Panc1 (cell line): ENCODE data around the gene PITX3. TPM values are rescaled to one million over a fixed set of nuclear protein-coding genes. Genes with fewer than 3 reads are reported as not detected.
A peak's percentile ranks its signal among the peaks of the same experiment; 100 is the strongest.

Experiments
- ATAC-seq: fragments of 200-7000 bp; cut with Tn5 transposase; 2 replicates; pipeline ENCODE4 v1.9.1; 2020; ENCODE audit warnings: mild to moderate bottlenecking, moderate library complexity
- BruUV-seq: library from RNA; stranded (reverse); fragments of 400-500 nt; replicated peaks from 2 replicates; lab custom pipeline; 2021; lab: Mats Ljungman, UMichigan
- CTCF ChIA-PET: fragments of 300-600 bp; sonication (Branson Sonifier 250); formaldehyde crosslinking; loops from one replicate; lab custom pipeline; 2022; ENCODE audit warnings: antibody characterized with exemption; lab: Charles Lee
- POLR2A ChIA-PET: fragments of 300-600 bp; sonication (Branson Sonifier 250); formaldehyde crosslinking; loops from one replicate; lab custom pipeline; 2022; ENCODE audit warnings: antibody characterized with exemption; lab: Charles Lee
- DNase-seq: peaks from one replicate; pipeline ENCODE4 v3.0.0-alpha.2; 2010; ENCODE audit warnings: low read depth, low spot score
- H3K27ac ChIP-seq: 2 replicates; pipeline ENCODE4 v1.5.1; 2011; ENCODE audit warnings: mild to moderate bottlenecking, low read length, inconsistent platforms
- H3K27me3 ChIP-seq: fragments of 200-500 bp; sonication (Bioruptor generic); 2 replicates; pipeline ENCODE4 v1.6.0; 2014; ENCODE audit warnings: low read length, inconsistent platforms; ENCODE audit not compliant: control insufficient read depth, insufficient read depth
- H3K36me3 ChIP-seq: fragments of 200-500 bp; sonication (Bioruptor generic); 2 replicates; pipeline ENCODE4 v1.5.1; 2014; ENCODE audit warnings: inconsistent platforms, mild to moderate bottlenecking, low read length, moderate library complexity; ENCODE audit not compliant: control insufficient read depth, insufficient read depth
- H3K4me1 ChIP-seq: 2 replicates; pipeline ENCODE4 v1.5.1; 2011; ENCODE audit warnings: inconsistent platforms, mild to moderate bottlenecking, low read length, moderate library complexity; ENCODE audit not compliant: control insufficient read depth, insufficient read depth
- H3K4me3 ChIP-seq, 2 experiments: 2 replicates each; pipeline ENCODE4 v1.5.1; 2011 to 2012; ENCODE audit warnings: low read depth in 2 of 2, low read length in 2 of 2, mild to moderate bottlenecking in 2 of 2, inconsistent platforms in 1 of 2, moderate library complexity in 1 of 2
- H3K9me3 ChIP-seq: fragments of 200-500 bp; sonication (Bioruptor generic); 2 replicates; pipeline ENCODE4 v1.5.1; 2014; ENCODE audit warnings: low read depth, mild to moderate bottlenecking, inconsistent platforms, low read length, moderate library complexity; ENCODE audit not compliant: control insufficient read depth, insufficient read depth
- CTCF ChIP-seq: fragments of 450-650 bp; IDR thresholded peaks from 2 replicates; pipeline ENCODE4 v1.5.1; 2017; ENCODE audit warnings: mild to moderate bottlenecking
- POLR2AphosphoS5 ChIP-seq: IDR thresholded peaks from 2 replicates; pipeline ENCODE4 v1.6.1; 2012; ENCODE audit warnings: mild to moderate bottlenecking, low read depth, low read length, moderate library complexity
- SIN3A ChIP-seq: IDR thresholded peaks from 2 replicates; pipeline ENCODE4 v1.6.1; 2012; ENCODE audit warnings: low read depth, mild to moderate bottlenecking, low read length, moderate library complexity, borderline replicate concordance; ENCODE audit not compliant: insufficient read depth
- TCF7L2 ChIP-seq: IDR thresholded peaks from 2 replicates; pipeline ENCODE4 v1.6.1; 2011; ENCODE audit warnings: mild to moderate bottlenecking, low read depth, low read length, inconsistent platforms
- in situ Hi-C: cut with HindIII; loops from 2 replicates; pipeline ENCODE4 v1.10.0; 2016; ENCODE audit warnings: low sequenced_read_pairs, low pct_unique_long_range_greater_than_20kb
- intact Hi-C: fragments of 100-400 bp; cut with micrococcal nuclease; formaldehyde crosslinking; loops from one replicate; pipeline ENCODE4 v1.10.0; 2022; ENCODE audit not compliant: unreplicated experiment
- total RNA-seq: library from RNA; stranded (reverse); gene quantifications from one replicate; pipeline ENCODE4 v1.2.1, GENCODE V29; 2021; ENCODE audit not compliant: unreplicated experiment
- TF ChIP-seq, protein P1 (sequence below), 2 experiments: IDR thresholded peaks; 2 replicates each; pipeline ENCODE4 v1.6.1; 2011 to 2012; ENCODE audit warnings: low read depth in 2 of 2, control low read depth in 1 of 2, low read length in 1 of 2, mild to moderate bottlenecking in 1 of 2, moderate library complexity in 1 of 2; ENCODE audit not compliant: insufficient read depth in 1 of 2

PITX3 gene
- total RNA-seq, 1 experiment from 2014 or later, result 0.49 TPM

GRCh38 chr10:102240467-102241031 lies 763 bp downstream of the PITX3 start:
- BruUV-seq, result no TSS peak
- CTCF ChIA-PET, result interaction anchor here (1.2 kb wide), 1 partner anchor 11 kb away, joined by 4 read pairs; no protein-coding TSS in a partner anchor
- intact Hi-C loops (no loop called here), in situ Hi-C loops (no loop called here)
- Histone ChIP-seq H3K4me1 (peaks cover 11% of the 10 kb centered on the region), H3K27me3 (no peaks in the 10 kb centered on the region), H3K4me3 (peak overlapping the region in 1 of 2 experiments; percentile 84; a peak in 3 of 4 replicates), H3K9me3 (no peaks in the 10 kb centered on the region), H3K27ac (no peak overlapping the region), H3K36me3 (no peaks in the 10 kb centered on the region; the same call in 1 of the 2 replicates)
- no peak for ATAC-seq
- DNase-seq, result no peak
- POLR2A ChIA-PET, result no interaction called here
- no peak for TF ChIP-seq POLR2AphosphoS5

- ATAC-seq, result no peak
- no peak for DNase-seq
- Histone ChIP-seq H3K36me3 (no peaks in the 10 kb centered on the region), H3K27me3 (no peaks in the 10 kb centered on the region), H3K4me1 (peaks cover 4% of the 10 kb centered on the region; the same call in 1 of the 2 replicates), H3K4me3 (no peak overlapping the region), H3K9me3 (no peaks in the 10 kb centered on the region), H3K27ac (no peak overlapping the region)
- CTCF ChIA-PET, result interaction anchor here (0.6 to 0.8 kb wide), 2 partner anchors 9 to 69 kb away, joined by 3 read pairs; no protein-coding TSS in a partner anchor
- intact Hi-C loops (no loop called here), in situ Hi-C loops (no loop called here)
- POLR2A ChIA-PET, result no interaction called here
- no TSS peak for BruUV-seq
- no peak for TF ChIP-seq CTCF
- TF ChIP-seq, protein P1, sequence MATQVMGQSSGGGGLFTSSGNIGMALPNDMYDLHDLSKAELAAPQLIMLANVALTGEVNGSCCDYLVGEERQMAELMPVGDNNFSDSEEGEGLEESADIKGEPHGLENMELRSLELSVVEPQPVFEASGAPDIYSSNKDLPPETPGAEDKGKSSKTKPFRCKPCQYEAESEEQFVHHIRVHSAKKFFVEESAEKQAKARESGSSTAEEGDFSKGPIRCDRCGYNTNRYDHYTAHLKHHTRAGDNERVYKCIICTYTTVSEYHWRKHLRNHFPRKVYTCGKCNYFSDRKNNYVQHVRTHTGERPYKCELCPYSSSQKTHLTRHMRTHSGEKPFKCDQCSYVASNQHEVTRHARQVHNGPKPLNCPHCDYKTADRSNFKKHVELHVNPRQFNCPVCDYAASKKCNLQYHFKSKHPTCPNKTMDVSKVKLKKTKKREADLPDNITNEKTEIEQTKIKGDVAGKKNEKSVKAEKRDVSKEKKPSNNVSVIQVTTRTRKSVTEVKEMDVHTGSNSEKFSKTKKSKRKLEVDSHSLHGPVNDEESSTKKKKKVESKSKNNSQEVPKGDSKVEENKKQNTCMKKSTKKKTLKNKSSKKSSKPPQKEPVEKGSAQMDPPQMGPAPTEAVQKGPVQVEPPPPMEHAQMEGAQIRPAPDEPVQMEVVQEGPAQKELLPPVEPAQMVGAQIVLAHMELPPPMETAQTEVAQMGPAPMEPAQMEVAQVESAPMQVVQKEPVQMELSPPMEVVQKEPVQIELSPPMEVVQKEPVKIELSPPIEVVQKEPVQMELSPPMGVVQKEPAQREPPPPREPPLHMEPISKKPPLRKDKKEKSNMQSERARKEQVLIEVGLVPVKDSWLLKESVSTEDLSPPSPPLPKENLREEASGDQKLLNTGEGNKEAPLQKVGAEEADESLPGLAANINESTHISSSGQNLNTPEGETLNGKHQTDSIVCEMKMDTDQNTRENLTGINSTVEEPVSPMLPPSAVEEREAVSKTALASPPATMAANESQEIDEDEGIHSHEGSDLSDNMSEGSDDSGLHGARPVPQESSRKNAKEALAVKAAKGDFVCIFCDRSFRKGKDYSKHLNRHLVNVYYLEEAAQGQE (IDR thresholded peaks at IDR 0.05; ENCODE audit: insufficient read depth in 1 of 2, low read depth in 2 of 2, low read length in 1 of 2), result no peak
- TF ChIP-seq SIN3A, result no peak
- no peak for TF ChIP-seq POLR2AphosphoS5
- no peak for TF ChIP-seq TCF7L2
Measured at GRCh38 chr10:102237711-102238252, 3.5 kb downstream of the PITX3 start.

GRCh38 chr10:102236006-102236405 lies 5.3 kb downstream of the PITX3 start:
- in situ Hi-C loops (no loop called here), intact Hi-C loops (no loop called here)
- Histone ChIP-seq H3K4me3 (no peak overlapping the region), H3K36me3 (no peaks in the 10 kb centered on the region; the same call in 1 of the 2 replicates), H3K4me1 (no peaks in the 10 kb centered on the region), H3K27ac (no peak overlapping the region), H3K27me3 (no peaks in the 10 kb centered on the region), H3K9me3 (no peaks in the 10 kb centered on the region)
- ChIA-PET CTCF (interaction anchor here (0.6 to 1.7 kb wide), 3 partner anchors 83 to 163 kb away, joined by 3 to 5 read pairs (median 3); no protein-coding TSS in a partner anchor), POLR2A (no interaction called here)
- no peak for TF ChIP-seq CTCF
- TF ChIP-seq TCF7L2, result no peak
- no peak for TF ChIP-seq POLR2AphosphoS5
- DNase-seq (no peak), ATAC-seq (no peak)
- no TSS peak for BruUV-seq
